ENCODE measurements around the gene DCUN1D2.
A peak's percentile ranks its signal among the peaks of the same experiment; 100 is the strongest.

The DCUN1D2 gene

GRCh38 chr13:113518076-113518803 lies 27.7 kb upstream of the DCUN1D2 start:
- no peak for DNase-seq

- DNase-seq: no peak
Observed at GRCh38 chr13:113514847-113515246, 24.3 kb upstream of the DCUN1D2 start.

DNA sequence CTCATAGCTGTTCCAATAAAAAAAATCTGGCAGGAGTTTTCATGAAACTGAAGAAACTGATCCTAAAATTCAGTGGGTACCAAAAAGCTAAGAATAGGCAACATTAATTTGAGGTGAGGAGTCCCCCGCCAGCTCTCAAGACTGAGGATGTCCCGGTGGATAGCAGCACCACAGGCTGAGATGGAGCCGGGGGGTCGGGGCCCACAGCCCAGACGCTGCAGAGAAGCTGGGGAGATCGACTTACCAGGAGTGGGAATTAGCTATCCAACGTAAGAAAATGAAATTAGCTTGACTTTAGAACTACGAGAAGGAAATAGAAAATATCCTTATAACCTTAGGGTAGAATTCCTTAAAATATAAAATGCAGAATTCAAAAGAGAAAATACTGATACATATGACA lies 23.2 kb upstream of the DCUN1D2 start:
- no peak for DNase-seq

DNA sequence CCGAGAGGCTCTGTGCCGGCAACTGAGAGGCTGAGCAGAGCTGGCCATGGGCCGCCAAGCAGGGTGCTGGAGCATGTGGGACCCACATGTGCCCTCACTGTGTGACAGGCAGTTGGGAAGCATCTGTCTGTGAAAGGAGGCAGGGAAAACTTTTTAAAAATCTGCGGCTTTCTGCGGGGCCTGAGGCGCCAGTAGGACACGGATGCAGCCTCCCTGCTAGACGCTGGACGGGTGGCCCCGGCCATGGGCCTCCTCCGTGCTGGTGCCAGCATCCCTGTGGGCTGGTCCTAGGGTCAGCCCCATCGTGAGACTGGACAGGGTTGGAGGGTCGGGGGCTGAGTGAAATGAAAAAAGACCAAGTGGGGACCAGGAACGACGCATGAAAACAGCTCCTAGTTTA lies 20.9 kb upstream of the DCUN1D2 start:
- DNase-seq: no peak

- DNase-seq: no peak
Observed at GRCh38 chr13:113510871-113511270, 20.4 kb upstream of the DCUN1D2 start.

DNA sequence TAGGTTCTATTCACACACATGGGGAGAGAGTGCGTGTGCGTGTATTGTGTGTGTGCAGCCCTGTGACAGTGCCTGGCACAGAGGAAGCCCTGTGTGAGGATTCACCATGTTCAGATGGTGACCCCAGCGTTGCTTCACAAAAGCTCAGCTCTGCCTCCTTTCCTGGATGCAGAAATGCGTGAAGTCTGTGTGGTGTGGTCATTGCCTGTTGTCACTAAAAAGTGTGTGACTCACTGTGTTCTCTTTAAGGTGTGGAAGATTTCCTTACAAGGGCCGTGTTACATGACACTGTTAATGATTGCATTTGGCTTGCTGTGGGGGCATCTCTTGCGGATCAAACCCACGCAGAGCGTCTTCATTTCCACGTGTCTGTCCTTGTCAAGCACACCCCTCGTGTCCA lies 19.5 kb upstream of the DCUN1D2 start:
- no peak for DNase-seq

GRCh38 chr13:113508521-113509254 lies 18.2 kb upstream of the DCUN1D2 start:
- no peak for DNase-seq

GRCh38 chr13:113507505-113508345 lies 17.2 kb upstream of the DCUN1D2 start:
- no peak for DNase-seq

DNA sequence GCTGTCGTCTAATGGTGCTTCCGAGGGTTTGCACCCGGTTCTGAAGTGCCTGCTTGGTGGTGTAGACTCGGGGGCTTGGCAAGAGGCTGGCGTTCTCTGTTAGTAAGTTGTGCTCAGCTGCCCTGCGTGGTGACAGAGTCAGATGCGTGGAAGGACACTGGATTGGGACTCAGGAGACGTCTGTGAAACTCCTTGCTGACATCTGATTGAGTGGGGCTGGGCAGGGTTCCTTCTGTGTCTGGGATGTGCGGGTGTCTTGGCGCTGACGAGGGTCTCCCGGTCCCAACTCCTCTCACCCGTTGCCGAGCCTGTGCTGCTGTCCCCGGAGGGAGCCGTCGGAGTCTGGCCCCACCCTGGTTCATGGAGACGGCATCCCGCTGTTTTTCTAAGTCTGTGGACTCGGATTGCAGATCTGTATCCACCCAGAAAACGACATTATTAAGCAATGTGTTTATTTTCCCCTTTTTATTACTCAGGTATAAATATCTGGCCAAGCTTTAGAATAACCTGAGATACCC lies 16.4 kb upstream of the DCUN1D2 start:
- DNase-seq: no peak

DNA sequence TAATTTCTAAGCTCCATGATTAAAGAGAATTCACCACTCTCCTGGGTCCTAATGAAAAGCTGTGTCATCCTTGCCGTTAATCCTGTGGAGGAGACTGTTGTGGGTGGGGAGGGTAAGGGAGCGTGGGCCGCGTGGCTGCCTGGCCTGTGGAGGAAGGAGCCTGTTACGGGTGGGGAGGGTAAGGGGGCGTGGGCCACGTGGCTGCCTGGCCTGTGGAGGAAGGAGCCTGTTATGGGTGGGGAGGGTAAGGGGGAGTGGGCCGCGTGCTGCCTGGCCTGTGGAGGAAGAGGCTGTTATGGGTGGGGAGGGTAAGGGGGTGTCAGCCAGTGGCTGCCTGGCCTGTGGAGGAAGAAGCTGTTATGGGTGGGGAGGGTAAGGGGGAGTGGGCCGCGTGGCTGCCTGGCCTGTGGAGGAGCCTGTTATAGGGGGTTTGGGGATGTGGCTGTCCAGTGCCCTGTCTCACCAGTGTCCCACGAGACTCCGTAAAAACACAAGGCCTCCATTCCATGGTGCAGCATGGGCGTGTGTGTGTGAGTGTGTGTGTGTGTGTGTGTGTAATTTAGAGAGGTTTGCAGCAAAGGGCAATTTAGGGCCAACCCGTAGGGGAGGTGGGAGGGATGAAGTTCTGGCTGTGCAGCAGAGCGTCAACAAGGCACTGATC lies 15.6 kb upstream of the DCUN1D2 start:
- no peak for DNase-seq

- no peak for DNase-seq
Observed at GRCh38 chr13:113502686-113503085, 12.2 kb upstream of the DCUN1D2 start.

GRCh38 chr13:113500530-113501265 lies 10.2 kb upstream of the DCUN1D2 start:
- DNase-seq: no peak

GRCh38 chr13:113499936-113500335 lies 9.4 kb upstream of the DCUN1D2 start:
- DNase-seq: no peak

GRCh38 chr13:113498905-113499304 lies 8.4 kb upstream of the DCUN1D2 start:
- no peak for DNase-seq

DNA sequence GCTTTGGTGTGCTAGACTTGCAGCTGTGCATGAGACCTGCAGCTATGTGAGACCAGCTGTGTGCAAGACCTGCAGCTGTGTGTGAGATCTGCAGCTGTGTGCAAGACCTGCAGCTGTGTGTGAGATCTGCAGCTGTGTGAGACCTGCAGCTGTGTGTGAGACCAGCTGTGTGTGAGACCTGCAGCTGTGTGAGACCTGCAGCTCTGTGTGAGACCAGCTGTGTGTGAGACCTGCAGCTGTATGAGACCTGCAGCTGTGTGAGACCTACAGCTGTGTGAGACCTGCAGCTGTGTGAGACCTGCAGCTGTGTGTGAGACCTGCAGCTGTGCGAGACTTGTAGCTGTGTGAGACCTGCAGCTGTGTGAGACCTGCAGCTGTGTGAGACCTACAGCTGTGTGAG lies 6.7 kb upstream of the DCUN1D2 start:
- no peak for DNase-seq

GRCh38 chr13:113495494-113496210 lies 5.1 kb upstream of the DCUN1D2 start:
- DNase-seq: no peak

DNA sequence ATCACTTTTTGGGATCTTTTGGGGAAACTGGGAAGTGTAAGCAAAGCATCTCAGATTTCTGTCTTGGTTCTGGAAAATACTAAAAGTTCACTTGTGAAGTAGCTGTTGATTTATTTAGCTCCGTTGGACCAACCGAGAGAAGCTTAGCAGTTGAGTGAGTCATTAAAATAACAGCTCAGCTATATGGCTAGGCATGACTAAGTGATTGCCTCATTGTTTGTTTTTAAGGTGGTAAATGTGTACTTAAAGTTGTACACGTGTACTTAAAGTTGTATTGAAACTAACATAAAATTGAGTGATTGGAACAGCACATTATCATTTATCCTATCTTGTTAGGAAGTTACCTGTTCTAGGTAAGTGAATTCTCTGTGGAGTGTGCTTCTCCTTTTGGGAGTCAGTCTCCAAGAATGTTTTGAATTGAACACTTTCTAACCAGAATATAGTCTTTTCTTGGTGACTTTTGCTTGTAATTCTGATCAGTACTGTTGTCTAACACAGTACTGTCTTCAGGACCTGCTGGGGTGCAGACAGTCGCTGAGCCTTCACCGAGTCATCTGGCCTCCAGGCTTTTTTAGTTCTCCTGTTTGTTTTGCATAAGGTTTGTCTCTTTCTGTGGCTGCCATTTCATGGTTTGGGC lies 2.9 kb upstream of the DCUN1D2 start:
- no peak for DNase-seq

DNA sequence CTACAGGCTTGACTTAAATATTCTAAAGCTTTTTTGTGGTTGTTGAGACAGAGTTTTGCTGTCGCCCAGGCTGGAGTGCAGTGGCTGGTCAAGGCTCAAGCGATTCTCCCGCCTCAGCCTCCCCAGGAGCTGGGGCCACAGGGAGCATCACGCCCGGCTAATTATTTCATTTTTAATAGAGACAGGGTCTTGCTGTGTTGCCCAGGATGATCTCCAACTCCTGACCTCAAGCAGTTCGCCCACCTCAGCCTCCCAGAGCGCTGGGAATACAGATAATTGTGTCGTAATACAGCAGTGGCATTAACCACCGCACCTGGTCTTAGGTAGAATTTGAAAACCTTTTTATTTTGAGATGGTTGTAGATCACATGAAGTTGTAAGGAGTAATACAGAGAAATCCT lies 1.5 kb upstream of the DCUN1D2 start:
- DNase-seq: no peak

- no peak for DNase-seq
Observed at GRCh38 chr13:113491418-113491883, 940 bp upstream of the DCUN1D2 start.

GRCh38 chr13:113489549-113490495 lies 689 bp downstream of the DCUN1D2 start:
- DNase-seq: peak; percentile 32
